ENCODE data around the gene TMEM238.
"Not testable (repeated sequence)": the region's sequence is repeated elsewhere in the genome, so short reads cannot be mapped to it uniquely, and the experiment has no call there.

Gene TMEM238

GRCh38 chr19:55339889-55340783 lies 44.0 kb downstream of the TMEM238 start:
- DNase-seq (ENCODE audit: low read depth), result peak; percentile 44

- DNase-seq (ENCODE audit: low read depth), result peak; percentile 100
Measured at GRCh38 chr19:55339105-55339888, 44.8 kb downstream of the TMEM238 start, which contains the start of gene KMT5C. Gene KMT5C (plus strand): TSS chr19:55339876. CDS start chr19:55341937, 2,061 bp downstream.

- DNase-seq (ENCODE audit: low read depth), result no peak
Measured at GRCh38 chr19:55336101-55336500, 48.0 kb downstream of the TMEM238 start.

- no peak for DNase-seq (ENCODE audit: low read depth)
Measured at GRCh38 chr19:55333870-55334269, 50.2 kb downstream of the TMEM238 start.

GRCh38 chr19:55329791-55330190 lies 54.3 kb downstream of the TMEM238 start:
- not testable (repeated sequence) for DNase-seq (ENCODE audit: low read depth)
